HG03354 (cell line): Measurements from ENCODE around the gene GPR26.

Experiments
- ATAC-seq: cut with Tn5 transposase; IDR thresholded peaks from one replicate; pipeline ENCODE4 v1.9.1; 2021; ENCODE audit warnings: mild to moderate bottlenecking; ENCODE audit not compliant: unreplicated experiment, poor library complexity, severe bottlenecking

The GPR26 gene

GRCh38 chr10:123643315-123643714 is 22.8 kb upstream of the GPR26 start:
- no peak for ATAC-seq

- ATAC-seq = no peak
These were observed 21.1 kb upstream of the GPR26 start for GRCh38 chr10:123645016-123645415.

GRCh38 chr10:123645615-123646014 is 20.5 kb upstream of the GPR26 start:
- no peak for ATAC-seq

GRCh38 chr10:123648595-123648994 is 17.6 kb upstream of the GPR26 start:
- ATAC-seq = no peak

- no peak for ATAC-seq
These were observed 16.5 kb upstream of the GPR26 start for GRCh38 chr10:123649676-123650075.

- no peak for ATAC-seq
These were observed 14.6 kb upstream of the GPR26 start for GRCh38 chr10:123651421-123652047.

GRCh38 chr10:123655751-123656150 is 10.4 kb upstream of the GPR26 start:
- no peak for ATAC-seq

- ATAC-seq = no peak
These were observed 2.6 kb upstream of the GPR26 start for GRCh38 chr10:123663522-123663921.

- ATAC-seq = no peak
These were observed 466 bp upstream of the GPR26 start for GRCh38 chr10:123665491-123666286.

GRCh38 chr10:123669886-123670285 is 3.7 kb downstream of the GPR26 start:
- ATAC-seq = no peak

GRCh38 chr10:123673198-123673597 is 7.0 kb downstream of the GPR26 start:
- ATAC-seq = no peak

- ATAC-seq = no peak
These were observed 8.6 kb downstream of the GPR26 start for GRCh38 chr10:123674741-123675140.

GRCh38 chr10:123675811-123676210 is 9.7 kb downstream of the GPR26 start:
- no peak for ATAC-seq

- ATAC-seq = no peak
These were observed 11.4 kb downstream of the GPR26 start for GRCh38 chr10:123677556-123677955.

GRCh38 chr10:123678376-123678775 is 12.2 kb downstream of the GPR26 start:
- no peak for ATAC-seq

- no peak for ATAC-seq
These were observed 15.1 kb downstream of the GPR26 start for GRCh38 chr10:123681285-123681684.

- no peak for ATAC-seq
These were observed 16.3 kb downstream of the GPR26 start for GRCh38 chr10:123682477-123682876.

GRCh38 chr10:123683459-123683858 is 17.3 kb downstream of the GPR26 start:
- no peak for ATAC-seq

- ATAC-seq = no peak
These were observed 17.7 kb downstream of the GPR26 start for GRCh38 chr10:123683865-123684264.

GRCh38 chr10:123685260-123685659 is 19.1 kb downstream of the GPR26 start:
- no peak for ATAC-seq

- ATAC-seq = no peak
These were observed 21.6 kb downstream of the GPR26 start for GRCh38 chr10:123687758-123688157.
